RPMI7951 (cell line): ENCODE measurements around the gene ARPC1A. TPM values are rescaled to one million over a fixed set of nuclear protein-coding genes. Genes with fewer than 3 reads are reported as not detected.

ENCODE experiments used
- DNase-seq: peaks from one replicate; pipeline ENCODE4 v3.0.0-alpha.2; 2012; ENCODE audit warnings: low read depth
- total RNA-seq: library from RNA; depleted of rRNA; stranded (reverse); fragments of >200 nt; shearing (Covaris generic); gene quantifications from 2 replicates; pipeline ENCODE4 v1.2.3, GENCODE V29; 2014; rRNA removed

Gene ARPC1A
- total RNA-seq, 1 experiment from 2014 or later, result 266 TPM

- DNase-seq, result no peak
These were observed 83.5 kb downstream of the ARPC1A start for GRCh38 chr7:99409192-99409572.

- DNase-seq, result no peak
These were observed 84.1 kb downstream of the ARPC1A start for GRCh38 chr7:99409806-99410205.

- no peak for DNase-seq
These were observed 84.9 kb downstream of the ARPC1A start for GRCh38 chr7:99410635-99411034.

- peak; percentile 69 for DNase-seq
These were observed 89.9 kb downstream of the ARPC1A start for GRCh38 chr7:99415513-99416127.

Other genes with a start within 250 kb of the ARPC1A start
- gene SMURF1, start 181.8 kb upstream of the ARPC1A start, total RNA-seq, result 14.5 and 15.9 TPM in 2 replicates
- not detected in 2 replicates for gene KPNA7, start 117.8 kb upstream of the ARPC1A start, total RNA-seq
- 1.1 and 1.2 TPM in 2 replicates for gene MYH16, start 53.1 kb upstream of the ARPC1A start, total RNA-seq
- 248 and 283 TPM in 2 replicates for gene ARPC1B, start 48.8 kb downstream of the ARPC1A start, total RNA-seq
- gene PDAP1, start 82.7 kb downstream of the ARPC1A start, total RNA-seq, result 82.1 and 129 TPM in 2 replicates
- gene BUD31, start 83.1 kb downstream of the ARPC1A start, total RNA-seq, result 210 and 240 TPM in 2 replicates
- 4.4 and 4.9 TPM in 2 replicates for gene PTCD1, start 112.9 kb downstream of the ARPC1A start, total RNA-seq
- 21.7 and 22.6 TPM in 2 replicates for gene CPSF4, start 113.0 kb downstream of the ARPC1A start, total RNA-seq
- 2,749 and 4,266 TPM in 2 replicates for gene ATP5MF, start 140.3 kb downstream of the ARPC1A start, total RNA-seq
- 7.2 and 7.7 TPM in 2 replicates for gene ZNF789, start 147.0 kb downstream of the ARPC1A start, total RNA-seq
- gene ZNF394, start 174.4 kb downstream of the ARPC1A start, total RNA-seq, result 15.9 and 19.2 TPM in 2 replicates
- 12.7 and 15.4 TPM in 2 replicates for gene ZKSCAN5, start 178.8 kb downstream of the ARPC1A start, total RNA-seq
- gene FAM200A, start 226.2 kb downstream of the ARPC1A start, total RNA-seq, result 9.5 and 10.8 TPM in 2 replicates
- gene ZNF655, start 232.7 kb downstream of the ARPC1A start, total RNA-seq, result 44.4 and 49.5 TPM in 2 replicates